COLO668 (cell line): ENCODE measurements around the gene OSCP1.
A peak's percentile ranks its signal among the peaks of the same experiment; 100 is the strongest.

ENCODE experiments used
- DNase-seq: peaks from one replicate; lab custom pipeline; 2025; ENCODE audit not compliant: unreplicated experiment; lab: John Stamatoyannopoulos, UW

OSCP1 gene

GRCh38 chr1:36385410-36386264, 64.6 kb downstream of the OSCP1 start, which contains the start of gene STK40:
Gene STK40, minus strand, starts transcription at chr1:36385924. Its CDS starts 24,592 bp downstream, at chr1:36361332.
- DNase-seq = peak; percentile 100

GRCh38 chr1:36384542-36385409, 65.5 kb downstream of the OSCP1 start:
- DNase-seq = peak; percentile 94

- DNase-seq = no peak
These were observed 67.0 kb downstream of the OSCP1 start for GRCh38 chr1:36383240-36383639.

GRCh38 chr1:36382669-36383068, 67.6 kb downstream of the OSCP1 start:
- no peak for DNase-seq

GRCh38 chr1:36382231-36382630, 68.0 kb downstream of the OSCP1 start:
- DNase-seq = no peak

- DNase-seq = no peak
These were observed 68.8 kb downstream of the OSCP1 start for GRCh38 chr1:36381405-36381804.

- DNase-seq = no peak
These were observed 69.5 kb downstream of the OSCP1 start for GRCh38 chr1:36380782-36381181.

GRCh38 chr1:36380143-36380619, 70.1 kb downstream of the OSCP1 start:
- no peak for DNase-seq

- no peak for DNase-seq
These were observed 72.3 kb downstream of the OSCP1 start for GRCh38 chr1:36377791-36378492.

GRCh38 chr1:36372617-36373016, 77.6 kb downstream of the OSCP1 start:
- no peak for DNase-seq

GRCh38 chr1:36369061-36369861, 81.0 kb downstream of the OSCP1 start:
- DNase-seq = peak; percentile 94
